Breast epithelium (tissue), 4 donors: ENCODE measurements around the gene LITAF. TPM values are rescaled to one million over a fixed set of nuclear protein-coding genes. Genes with fewer than 3 reads are reported as not detected.

Experiments
- DNase-seq, 2 donors: peaks; one replicate each; pipeline ENCODE4 v3.0.0-alpha.2; 2019; ENCODE audit warnings: low spot score in 2 of 2
- H3K27ac ChIP-seq, 2 donors: fragments of 200-600 bp; sonication (generic) in 1 of 2; one replicate each; pipeline ENCODE4 v1.5.1; 2016 to 2019; ENCODE audit warnings: mild to moderate bottlenecking in 1 of 2
- H3K27me3 ChIP-seq, 2 donors: fragments of 200-600 bp; sonication (generic) in 1 of 2; one replicate each; pipeline versions ENCODE4 v1.5.1 to v1.6.0; 2017 to 2019; ENCODE audit warnings: control low read depth in 1 of 2, mild to moderate bottlenecking in 1 of 2
- H3K36me3 ChIP-seq: fragments of 200-600 bp; one replicate; pipeline ENCODE4 v1.5.1; 2019
- H3K4me1 ChIP-seq, 2 donors: fragments of 200-600 bp; sonication (generic); one replicate each; pipeline ENCODE4 v1.5.1; 2016 to 2019; ENCODE audit warnings: control low read depth in 1 of 2
- H3K4me3 ChIP-seq, 3 donors: fragments of 200-600 bp; sonication (generic); 1 replicate in 2 of 3; 2 replicates in 1 of 3; pipeline ENCODE4 v1.5.1; 2016 to 2019; ENCODE audit warnings: mild to moderate bottlenecking in 3 of 3, moderate library complexity in 2 of 3
- H3K9me3 ChIP-seq, 2 donors: fragments of 200-600 bp; sonication (generic) in 1 of 2; one replicate each; pipeline ENCODE4 v1.5.1; 2016 to 2019; ENCODE audit warnings: control low read depth in 1 of 2
- POLR2A ChIP-seq: fragments of 450-650 bp; IDR thresholded peaks from one replicate; pipeline ENCODE4 v1.6.1; 2016; ENCODE audit warnings: antibody characterized with exemption, mild to moderate bottlenecking, moderate library complexity
- POLR2AphosphoS5 ChIP-seq, 3 donors: sonication (generic); formaldehyde crosslinking; IDR thresholded peaks; one replicate each; pipeline ENCODE4 v1.6.1; 2017; ENCODE audit warnings: antibody characterized with exemption in 3 of 3
- intact Hi-C: fragments of 100-400 bp; cut with DNase I; formaldehyde crosslinking; loops from one replicate; pipeline ENCODE4 v1.15.1; 2023; ENCODE audit warnings: low total_unique reads
- total RNA-seq, 3 donors: library from RNA; depleted of rRNA; stranded (reverse); fragments of >200 nt; gene quantifications; one replicate each; pipeline ENCODE4 v1.1.0, GENCODE V29; 2016
- TF ChIP-seq, protein P1 (sequence below), 3 donors: fragments of 450-650 bp; IDR thresholded peaks; one replicate each; pipeline ENCODE4 v1.5.1; 2016 to 2017; ENCODE audit warnings: antibody characterized with exemption in 3 of 3, mild to moderate bottlenecking in 3 of 3, moderate library complexity in 3 of 3

LITAF gene
- total RNA-seq, 3 donors from 2014 or later, result 50.6 to 109 (median 59.0) TPM

DNA sequence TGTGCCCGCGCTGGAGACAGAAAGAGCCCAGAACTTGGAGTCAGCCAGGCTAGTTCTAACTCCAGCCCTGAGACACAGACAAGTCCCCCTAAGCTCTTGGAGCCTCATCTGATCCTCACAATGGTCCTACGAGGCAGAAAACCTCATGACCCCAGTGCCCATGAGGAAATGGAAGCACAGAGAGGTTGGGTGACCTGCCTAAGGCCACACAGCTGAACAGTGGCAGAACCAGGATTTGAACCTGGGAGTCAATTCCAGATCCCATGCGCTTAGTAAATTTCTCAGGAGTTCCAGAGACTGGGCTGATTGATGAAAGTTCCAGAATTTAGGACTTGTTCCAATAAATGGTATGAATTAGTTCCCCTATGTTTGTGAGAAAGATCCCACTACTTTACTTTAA, 39.0 kb upstream of the LITAF start:
- DNase-seq, result no peak

DNA sequence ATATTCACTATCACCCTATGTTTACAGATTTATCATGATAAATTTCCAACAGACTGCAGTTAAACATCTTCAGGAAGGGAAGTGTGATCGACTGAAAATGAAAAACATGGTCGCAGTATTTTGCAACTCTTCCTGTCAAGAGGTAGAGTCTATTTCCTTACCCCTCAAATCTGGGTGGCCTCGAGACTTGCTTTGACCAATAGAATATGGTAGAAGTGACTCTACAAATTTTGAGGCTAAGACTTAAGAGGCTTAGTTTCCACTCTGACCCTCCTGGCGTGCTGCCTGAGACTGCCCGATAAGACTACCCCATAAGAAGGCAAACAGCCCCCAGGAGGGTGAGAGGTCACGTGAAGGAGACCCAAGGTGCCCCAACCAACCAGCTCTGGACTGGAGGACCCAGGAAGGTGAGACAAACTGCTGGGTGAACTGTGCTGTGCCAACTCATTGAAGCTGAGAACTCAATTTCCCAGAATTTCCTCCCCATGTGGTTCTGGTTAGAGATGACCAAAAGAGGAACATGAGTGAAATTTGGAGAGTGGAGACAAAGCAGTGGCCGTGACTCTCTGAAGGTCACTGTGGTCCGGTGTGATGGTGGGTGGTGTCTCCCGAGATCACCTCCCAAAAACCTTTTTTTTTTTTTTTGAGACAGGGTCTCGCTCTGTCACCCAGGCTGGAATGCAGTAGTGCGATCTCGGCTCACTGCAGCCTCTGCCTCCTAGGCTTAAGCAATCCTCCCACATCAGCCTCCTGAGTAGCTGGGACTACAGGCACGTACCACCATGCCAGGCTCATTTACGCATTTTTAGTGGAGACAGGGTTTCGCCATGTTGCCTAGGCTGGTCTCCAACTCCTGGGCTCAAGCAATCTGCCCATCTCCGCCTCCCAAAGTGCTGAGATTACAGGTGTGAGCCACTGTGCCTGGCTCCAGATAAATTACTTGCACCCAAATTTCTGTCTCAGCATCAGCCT, 38.2 kb upstream of the LITAF start:
- no peak for DNase-seq
- Histone ChIP-seq H3K27me3 (no peaks in the 10 kb centered on the region), H3K9me3 (no peaks in the 10 kb centered on the region), H3K4me3 (no peak overlapping the region), H3K27ac (peak overlapping the region; percentile 40 to 45), H3K4me1 (peaks cover 0 to 3% of the 10 kb centered on the region in 2 donors), H3K36me3 (no peaks in the 10 kb centered on the region)
- intact Hi-C loops, result no loop called here
- TF ChIP-seq, protein P1, sequence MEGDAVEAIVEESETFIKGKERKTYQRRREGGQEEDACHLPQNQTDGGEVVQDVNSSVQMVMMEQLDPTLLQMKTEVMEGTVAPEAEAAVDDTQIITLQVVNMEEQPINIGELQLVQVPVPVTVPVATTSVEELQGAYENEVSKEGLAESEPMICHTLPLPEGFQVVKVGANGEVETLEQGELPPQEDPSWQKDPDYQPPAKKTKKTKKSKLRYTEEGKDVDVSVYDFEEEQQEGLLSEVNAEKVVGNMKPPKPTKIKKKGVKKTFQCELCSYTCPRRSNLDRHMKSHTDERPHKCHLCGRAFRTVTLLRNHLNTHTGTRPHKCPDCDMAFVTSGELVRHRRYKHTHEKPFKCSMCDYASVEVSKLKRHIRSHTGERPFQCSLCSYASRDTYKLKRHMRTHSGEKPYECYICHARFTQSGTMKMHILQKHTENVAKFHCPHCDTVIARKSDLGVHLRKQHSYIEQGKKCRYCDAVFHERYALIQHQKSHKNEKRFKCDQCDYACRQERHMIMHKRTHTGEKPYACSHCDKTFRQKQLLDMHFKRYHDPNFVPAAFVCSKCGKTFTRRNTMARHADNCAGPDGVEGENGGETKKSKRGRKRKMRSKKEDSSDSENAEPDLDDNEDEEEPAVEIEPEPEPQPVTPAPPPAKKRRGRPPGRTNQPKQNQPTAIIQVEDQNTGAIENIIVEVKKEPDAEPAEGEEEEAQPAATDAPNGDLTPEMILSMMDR (IDR thresholded peaks at IDR 0.05), result no peak
- TF ChIP-seq POLR2AphosphoS5 (IDR thresholded peaks at IDR 0.05) (no peak), POLR2A (no peak)

More for the DNA sequence above, 39.0 kb upstream of the LITAF start:
- TF ChIP-seq POLR2AphosphoS5 (IDR thresholded peaks at IDR 0.05) (no peak), POLR2A (no peak)
- TF ChIP-seq, protein P1 (IDR thresholded peaks at IDR 0.05), result no peak
- Histone ChIP-seq H3K4me1 (peaks cover 0 to 3% of the 10 kb centered on the region in 2 donors), H3K4me3 (no peak overlapping the region), H3K27me3 (no peaks in the 10 kb centered on the region), H3K36me3 (no peaks in the 10 kb centered on the region), H3K9me3 (no peaks in the 10 kb centered on the region), H3K27ac (peak overlapping the region; percentile 40 to 45)
- intact Hi-C loops, result no loop called here

DNA sequence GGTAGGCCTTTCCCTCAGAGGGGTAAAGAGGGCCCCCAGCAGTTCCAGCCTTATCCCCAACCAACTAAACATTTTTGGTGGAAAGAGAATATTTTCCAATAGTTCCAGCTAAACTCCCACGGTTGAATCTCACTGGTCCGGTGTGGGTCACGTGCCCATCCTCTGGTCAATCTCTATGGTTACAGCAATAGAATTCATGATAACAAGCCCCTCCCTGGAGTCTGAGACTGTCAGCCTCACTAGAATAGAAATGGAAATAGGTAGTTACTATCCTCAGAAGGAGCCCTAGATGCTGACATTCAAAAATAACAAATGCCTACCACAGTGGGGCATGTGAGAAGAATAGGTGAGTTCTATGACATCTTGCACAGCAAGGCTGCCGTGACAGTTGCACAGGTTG, 37.5 kb upstream of the LITAF start:
- H3K4me1 ChIP-seq, result peaks cover 0 to 3% of the 10 kb centered on the region in 2 donors

DNA sequence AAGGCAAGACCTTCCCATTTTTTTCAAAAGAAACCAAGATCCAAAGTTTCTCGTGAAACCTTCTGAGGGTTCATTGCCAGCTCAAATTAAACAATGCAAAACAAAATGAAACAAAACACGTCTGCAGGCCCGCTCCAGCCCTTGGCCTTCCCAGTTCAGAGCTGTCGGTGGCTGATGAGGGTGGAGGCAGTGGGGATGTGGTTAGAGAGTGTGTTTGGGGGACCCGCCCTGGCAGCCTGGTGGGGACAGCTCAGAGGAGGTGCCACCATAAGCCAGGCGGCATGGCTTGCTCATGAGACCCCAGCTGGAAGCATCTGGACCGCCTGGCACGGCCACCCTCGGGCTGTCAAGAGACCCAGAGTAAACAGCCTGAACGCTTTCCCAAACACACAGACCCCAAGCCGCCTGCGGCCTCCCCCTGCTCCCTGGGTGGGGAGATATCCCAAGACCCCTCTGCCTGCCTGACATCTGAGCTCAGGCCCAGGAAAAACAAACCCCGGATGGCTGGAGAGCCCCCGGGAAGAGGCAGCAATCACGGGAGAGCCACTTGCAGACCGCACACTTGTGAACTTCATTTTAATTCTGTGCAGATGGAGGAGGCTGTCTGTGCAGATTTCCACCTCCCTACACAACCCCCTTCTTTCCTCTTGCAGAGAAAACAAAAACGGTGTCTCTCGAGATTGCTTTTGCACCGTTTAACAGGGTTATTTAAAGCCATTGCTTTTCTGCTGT, 35.4 kb upstream of the LITAF start:
- intact Hi-C loops, result no loop called here
- no peak for DNase-seq
- TF ChIP-seq, protein P1 (IDR thresholded peaks at IDR 0.05), result no peak
- TF ChIP-seq POLR2AphosphoS5 (IDR thresholded peaks at IDR 0.05) (no peak), POLR2A (no peak)
- H3K9me3 ChIP-seq, result no peaks in the 10 kb centered on the region
- H3K27ac ChIP-seq, result peak overlapping the region; percentile 18 to 84
- H3K27me3 ChIP-seq, result no peaks in the 10 kb centered on the region
- no peaks in the 10 kb centered on the region for H3K36me3 ChIP-seq
- H3K4me3 ChIP-seq, result peak overlapping the region in 2 of 3 donors; percentile 22 to 48
- peaks cover 3 to 5% of the 10 kb centered on the region in 2 donors for H3K4me1 ChIP-seq

More for the DNA sequence above, 37.5 kb upstream of the LITAF start:
- H3K9me3 ChIP-seq, result no peaks in the 10 kb centered on the region
- TF ChIP-seq POLR2A, result no peak
- TF ChIP-seq, protein P1 (IDR thresholded peaks at IDR 0.05), result no peak
- TF ChIP-seq POLR2AphosphoS5 (IDR thresholded peaks at IDR 0.05), result no peak
- H3K4me3 ChIP-seq, result no peak overlapping the region
- no peaks in the 10 kb centered on the region for H3K27me3 ChIP-seq
- no peak for DNase-seq
- intact Hi-C loops, result no loop called here
- no peaks in the 10 kb centered on the region for H3K36me3 ChIP-seq
- H3K27ac ChIP-seq, result peak overlapping the region in 1 of 2 donors; percentile 40
